ENCODE results near the gene ODR4. TPM values are rescaled to one million over a fixed set of nuclear protein-coding genes. Genes with fewer than 3 reads are reported as not detected.
"Not testable (repeated sequence)": the region's sequence is repeated elsewhere in the genome, so short reads cannot be mapped to it uniquely, and the experiment has no call there.

Gene ODR4
- total RNA-seq, 1 experiment from 2014 or later = 7.9 TPM

- ChIA-PET POLR2A (ENCODE audit: unreplicated experiment) (no interaction called here), CTCF (no interaction called here)
- ATAC-seq (no peak), DNase-seq (no peak)
- Histone ChIP-seq H3K27me3 (ENCODE audit: low read length) (no peaks in the 10 kb centered on the region), H3K9ac (ENCODE audit: low read length) (no peak overlapping the region), H3K4me1 (ENCODE audit: insufficient read depth, low read length) (no peaks in the 10 kb centered on the region), H4K20me1 (ENCODE audit: low read length) (no peaks in the 10 kb centered on the region), H3K4me2 (ENCODE audit: low read length) (no peak overlapping the region), H3K79me2 (ENCODE audit: low read length) (no peaks in the 10 kb centered on the region), H3K9me2 (replicated peaks; ENCODE audit: low read length) (no peaks in the 10 kb centered on the region), H3K27ac (ENCODE audit: low read length) (no peak overlapping the region), H3F3A (ENCODE audit: low read length, unreplicated experiment) (no peaks in the 10 kb centered on the region), H3K36me3 (ENCODE audit: low read depth, low read length) (peaks cover 59% of the 10 kb centered on the region), H3K9me3 (ENCODE audit: low read length) (no peaks in the 10 kb centered on the region), H2AFZ (ENCODE audit: low read length) (no peak overlapping the region), H3K4me3 (ENCODE audit: low read length) (no peak overlapping the region)
- intact Hi-C loops (cut with micrococcal nuclease) = no loop called here
- TF ChIP-seq EZH2 (IDR thresholded peaks at IDR 0.05; ENCODE audit: low read length, unreplicated experiment) (no peak), CTCF (conservative IDR thresholded peaks at IDR 0.05; ENCODE audit: low read depth, low read length) (no peak), EZH2phosphoT487 (IDR thresholded peaks at IDR 0.05; ENCODE audit: borderline replicate concordance, low read length) (no peak)
- BruUV-seq (replicated peaks) = no TSS peak
Measured at GRCh38 chr1:186340772-186341171, 34.9 kb upstream of the ODR4 start.

GRCh38 chr1:186347837-186348691, 27.6 kb upstream of the ODR4 start:
- H3K27me3 ChIP-seq (ENCODE audit: low read length); H2AFZ ChIP-seq (ENCODE audit: low read length); H3K27ac ChIP-seq (ENCODE audit: low read length); POLR2A ChIA-PET (ENCODE audit: unreplicated experiment); DNase-seq; H3F3A ChIP-seq (ENCODE audit: low read length, unreplicated experiment); H3K4me1 ChIP-seq (ENCODE audit: insufficient read depth, low read length); CTCF ChIA-PET; H3K4me2 ChIP-seq (ENCODE audit: low read length); BruUV-seq (replicated peaks); ATAC-seq; H3K9me3 ChIP-seq (ENCODE audit: low read length); H3K9ac ChIP-seq (ENCODE audit: low read length); H3K9me2 ChIP-seq (replicated peaks; ENCODE audit: low read length); H3K4me3 ChIP-seq (ENCODE audit: low read length); intact Hi-C loops (cut with micrococcal nuclease); H4K20me1 ChIP-seq (ENCODE audit: low read length); H3K79me2 ChIP-seq (ENCODE audit: low read length): not testable (repeated sequence)
- H3K36me3 ChIP-seq (ENCODE audit: low read depth, low read length) = peaks cover 62% of the 10 kb centered on the region

GRCh38 chr1:186374303-186375151, 1.1 kb upstream of the ODR4 start:
- ATAC-seq (peak; percentile 8; the same call in 1 of the 2 replicates), DNase-seq (peak; percentile 47)
- H3K79me2 ChIP-seq (ENCODE audit: low read length) = peaks cover 76% of the 10 kb centered on the region
- no peaks in the 10 kb centered on the region for H3K27me3 ChIP-seq (ENCODE audit: low read length)
- H3F3A ChIP-seq (ENCODE audit: low read length, unreplicated experiment) = no peaks in the 10 kb centered on the region
- peaks cover 14% of the 10 kb centered on the region; the same call in 1 of the 2 replicates for H4K20me1 ChIP-seq (ENCODE audit: low read length)
- peak overlapping the region; percentile 90 for H3K27ac ChIP-seq (ENCODE audit: low read length)
- H3K9me2 ChIP-seq (replicated peaks; ENCODE audit: low read length) = no peaks in the 10 kb centered on the region
- TSS peak; percentile 54 for BruUV-seq (replicated peaks)
- peaks cover 26% of the 10 kb centered on the region for H3K36me3 ChIP-seq (ENCODE audit: low read depth, low read length)
- no peaks in the 10 kb centered on the region for H3K9me3 ChIP-seq (ENCODE audit: low read length)
- peak overlapping the region; percentile 92 for H3K9ac ChIP-seq (ENCODE audit: low read length)
- intact Hi-C loops (cut with micrococcal nuclease) = no loop called here
- peaks cover 15% of the 10 kb centered on the region for H3K4me1 ChIP-seq (ENCODE audit: insufficient read depth, low read length)
- ChIA-PET POLR2A (ENCODE audit: unreplicated experiment) (interaction anchor here (0.6 kb wide), 1 partner anchor 204 kb away, joined by 4 read pairs; no protein-coding TSS in a partner anchor), CTCF (interaction anchor here (0.5 to 0.8 kb wide), 8 partner anchors 11 to 541 kb away, joined by 3 to 4 read pairs (median 3); no protein-coding TSS in a partner anchor)
- no peak for TF ChIP-seq EZH2phosphoT487 (IDR thresholded peaks at IDR 0.05; ENCODE audit: borderline replicate concordance, low read length)
- TF ChIP-seq CTCF (conservative IDR thresholded peaks at IDR 0.05; ENCODE audit: low read depth, low read length) = no peak
- no peak for TF ChIP-seq EZH2 (IDR thresholded peaks at IDR 0.05; ENCODE audit: low read length, unreplicated experiment)
- H3K4me2 ChIP-seq (ENCODE audit: low read length) = peak overlapping the region; percentile 98
- peak overlapping the region; percentile 79 for H2AFZ ChIP-seq (ENCODE audit: low read length)
- peak overlapping the region; percentile 97 for H3K4me3 ChIP-seq (ENCODE audit: low read length)

All from PC-3 (cell line).